ENCODE results near the gene CTIF.

DNA sequence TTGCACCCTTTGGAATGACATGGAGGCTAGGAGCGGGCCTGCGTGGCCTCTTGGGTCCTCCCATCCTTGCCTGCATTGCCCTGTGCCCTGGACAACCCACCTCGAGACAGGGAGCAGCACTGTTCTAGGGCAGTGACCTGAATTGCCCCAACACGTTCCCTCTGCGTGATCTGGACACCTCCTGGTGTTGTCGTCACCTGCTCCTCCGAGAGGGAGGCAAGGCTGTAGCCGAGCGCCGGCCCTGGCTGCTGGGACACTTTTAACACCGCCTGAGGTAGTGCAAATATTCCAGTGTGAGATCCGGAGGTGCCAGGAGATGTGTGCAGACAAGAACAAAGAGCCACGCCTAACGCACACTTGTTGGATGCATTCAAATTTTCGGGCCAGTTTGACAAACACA is 280.4 kb downstream of the CTIF start:
- no peak for TF ChIP-seq POLR2AphosphoS5 (IDR thresholded peaks at IDR 0.05; ENCODE audit: borderline replicate concordance, low read depth, low read length)
- TF ChIP-seq EZH2 (IDR thresholded peaks at IDR 0.05): no peak
- TF ChIP-seq FOXP2 (optimal IDR thresholded peaks at IDR 0.05; ENCODE audit: control extremely low read depth, extremely low read length, insufficient read depth): no peak
